Epithelial cell of prostate (primary cell): ENCODE results near the gene HMX3.

Source experiments
- DNase-seq: peaks from one replicate; pipeline ENCODE4 v3.0.0-alpha.2; 2011; ENCODE audit warnings: low read depth, low spot score
- H3K27ac ChIP-seq: fragments of 450-650 bp; 2 replicates; pipeline ENCODE4 v1.5.1; 2017; ENCODE audit warnings: mild to moderate bottlenecking

The HMX3 gene

GRCh38 chr10:123146894-123147634 lies 11.3 kb downstream of the HMX3 start:
- H3K27ac ChIP-seq = no peak overlapping the region
- no peak for DNase-seq

GRCh38 chr10:123147635-123148413 lies 12.1 kb downstream of the HMX3 start, which contains the start of gene HMX2:
TSS of gene HMX2 (plus strand) at chr10:123148136. CDS start at chr10:123148379, 243 bp downstream.
- no peak within 1 kb of the TSS for H3K27ac ChIP-seq
- no peak for DNase-seq

- H3K27ac ChIP-seq = no peak overlapping the region
- DNase-seq = no peak
These were observed 12.8 kb downstream of the HMX3 start for GRCh38 chr10:123148414-123149161.

GRCh38 chr10:123149162-123149567 lies 13.4 kb downstream of the HMX3 start:
- DNase-seq = no peak
- H3K27ac ChIP-seq = no peak overlapping the region

GRCh38 chr10:123149568-123150270 lies 13.9 kb downstream of the HMX3 start:
- no peak overlapping the region for H3K27ac ChIP-seq
- no peak for DNase-seq

- DNase-seq = no peak
- no peak overlapping the region for H3K27ac ChIP-seq
These were observed 14.7 kb downstream of the HMX3 start for GRCh38 chr10:123150271-123150985.

- DNase-seq = no peak
- H3K27ac ChIP-seq = no peak overlapping the region
These were observed 15.4 kb downstream of the HMX3 start for GRCh38 chr10:123150986-123151736.

- no peak for DNase-seq
These were observed 16.0 kb downstream of the HMX3 start for GRCh38 chr10:123151737-123152135.

GRCh38 chr10:123153486-123154091 lies 17.8 kb downstream of the HMX3 start:
- H3K27ac ChIP-seq = no peak overlapping the region

More at GRCh38 chr10:123151737-123152135, 16.0 kb downstream of the HMX3 start:
- H3K27ac ChIP-seq = no peak overlapping the region

GRCh38 chr10:123154092-123154710 lies 18.4 kb downstream of the HMX3 start, which contains the start of gene BUB3:
TSS of gene BUB3 (plus strand) at chr10:123154402. CDS start at chr10:123154918, 516 bp downstream.
- peak within 1 kb of the TSS; percentile 80 for H3K27ac ChIP-seq
- peak; percentile 98 for DNase-seq

More at GRCh38 chr10:123153486-123154091, 17.8 kb downstream of the HMX3 start:
- no peak for DNase-seq

- H3K27ac ChIP-seq = peak overlapping the region; percentile 80
- DNase-seq = no peak
These were observed 19.1 kb downstream of the HMX3 start for GRCh38 chr10:123154711-123155505.

GRCh38 chr10:123156078-123156477 lies 20.3 kb downstream of the HMX3 start:
- peak overlapping the region; percentile 80 for H3K27ac ChIP-seq
- no peak for DNase-seq

- H3K27ac ChIP-seq = peak overlapping the region; percentile 80
- no peak for DNase-seq
These were observed 21.4 kb downstream of the HMX3 start for GRCh38 chr10:123157210-123157609.

GRCh38 chr10:123158682-123159081 lies 22.9 kb downstream of the HMX3 start:
- H3K27ac ChIP-seq = no peak overlapping the region
- no peak for DNase-seq

- no peak for DNase-seq
- H3K27ac ChIP-seq = no peak overlapping the region
These were observed 24.7 kb downstream of the HMX3 start for GRCh38 chr10:123160311-123160980.

GRCh38 chr10:123164319-123164718 lies 28.5 kb downstream of the HMX3 start:
- no peak for DNase-seq

More at GRCh38 chr10:123164319-123164718, 28.5 kb downstream of the HMX3 start:
- no peak overlapping the region for H3K27ac ChIP-seq
